ENCODE data around the gene CCSER1.

The CCSER1 gene

DNA sequence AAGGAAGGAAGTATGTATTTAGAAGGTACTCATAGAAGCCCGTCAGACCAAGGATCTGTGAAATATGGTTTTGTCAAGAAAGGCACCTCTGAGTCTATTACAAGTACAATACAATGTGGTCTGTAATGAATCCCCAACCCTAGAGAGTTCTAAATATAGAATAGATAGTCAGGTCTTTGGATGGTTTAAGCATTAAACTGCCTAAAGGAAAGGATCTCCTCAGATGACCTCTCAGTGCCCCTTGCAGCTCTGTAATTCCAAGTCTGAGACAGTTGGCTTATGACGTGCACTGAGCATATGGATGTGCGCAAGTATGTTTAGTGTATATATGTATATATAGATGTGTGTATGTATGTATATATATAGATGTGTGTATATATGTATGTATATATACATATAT lies 62.0 kb downstream of the CCSER1 start:
- ATAC-seq (ENCODE audit: low read depth) = no peak
- no peaks in the 10 kb centered on the region for H3K9me3 Mint-ChIP-seq
- no peak overlapping the region for H3K4me3 Mint-ChIP-seq
- DNase-seq (ENCODE audit: low spot score in 2 of 2) = no peak
- H3K27me3 Mint-ChIP-seq = no peaks in the 10 kb centered on the region
- H3K27ac Mint-ChIP-seq = no peak overlapping the region
- peaks cover 15% of the 10 kb centered on the region for H3K4me1 Mint-ChIP-seq
- H3K36me3 Mint-ChIP-seq = peaks cover 2% of the 10 kb centered on the region

DNA sequence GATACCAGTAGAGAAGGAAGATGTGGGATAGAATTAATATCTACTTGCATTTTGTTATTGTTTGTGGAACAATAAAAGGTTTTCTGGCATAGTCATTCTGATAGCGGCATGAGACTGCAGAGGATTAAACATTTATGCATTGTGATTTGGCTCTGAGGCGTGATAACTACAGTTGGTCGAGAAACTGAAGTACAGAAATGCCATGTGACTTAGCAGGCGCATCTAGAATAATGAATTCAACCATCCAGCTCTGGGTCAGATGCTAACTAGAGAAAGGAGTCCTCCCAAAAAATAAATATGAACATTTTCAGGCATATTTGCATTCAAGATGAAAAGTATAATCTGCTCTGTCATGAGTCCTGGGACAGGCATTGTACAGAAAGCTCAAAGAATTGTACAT lies 62.8 kb downstream of the CCSER1 start:
- no peaks in the 10 kb centered on the region for H3K9me3 Mint-ChIP-seq
- H3K4me1 Mint-ChIP-seq = peaks cover 12% of the 10 kb centered on the region
- DNase-seq (ENCODE audit: low spot score in 2 of 2) (no peak), ATAC-seq (ENCODE audit: low read depth) (no peak)
- no peaks in the 10 kb centered on the region for H3K27me3 Mint-ChIP-seq
- no peak overlapping the region for H3K27ac Mint-ChIP-seq
- no peak overlapping the region for H3K4me3 Mint-ChIP-seq
- peaks cover 2% of the 10 kb centered on the region for H3K36me3 Mint-ChIP-seq

DNA sequence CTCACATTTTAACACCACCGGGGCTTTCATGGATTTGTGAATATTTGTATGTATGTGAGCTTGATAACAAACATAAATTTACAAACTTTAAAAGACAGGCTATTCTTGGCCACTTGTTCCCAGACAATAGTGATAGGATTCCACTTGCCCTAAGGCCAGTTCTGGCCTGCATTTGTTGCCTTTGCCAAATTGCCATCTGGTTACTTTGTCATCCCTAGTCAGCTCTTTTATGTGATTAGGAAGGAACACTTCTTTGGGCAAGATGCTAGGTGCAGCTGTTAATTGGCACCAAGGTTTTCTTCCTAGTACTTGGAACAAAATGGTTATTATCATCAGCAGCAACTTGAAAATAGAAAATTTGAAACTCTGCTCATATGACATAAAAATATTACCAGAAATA lies 63.3 kb downstream of the CCSER1 start:
- ATAC-seq (ENCODE audit: low read depth) (no peak), DNase-seq (ENCODE audit: low spot score in 2 of 2) (no peak)
- Mint-ChIP-seq H3K4me1 (peaks cover 16% of the 10 kb centered on the region), H3K27me3 (no peaks in the 10 kb centered on the region), H3K4me3 (no peak overlapping the region), H3K27ac (no peak overlapping the region), H3K9me3 (no peaks in the 10 kb centered on the region), H3K36me3 (peaks cover 2% of the 10 kb centered on the region)

GRCh38 chr4:90198086-90198847 lies 71.1 kb downstream of the CCSER1 start:
- Mint-ChIP-seq H3K4me1 (peaks cover 11% of the 10 kb centered on the region), H3K36me3 (peaks cover 4% of the 10 kb centered on the region), H3K9me3 (peaks cover 1% of the 10 kb centered on the region), H3K27me3 (no peaks in the 10 kb centered on the region), H3K4me3 (no peak overlapping the region), H3K27ac (no peak overlapping the region)
- DNase-seq (ENCODE audit: low spot score in 2 of 2) = no peak
- ATAC-seq (ENCODE audit: low read depth) = no peak

DNA sequence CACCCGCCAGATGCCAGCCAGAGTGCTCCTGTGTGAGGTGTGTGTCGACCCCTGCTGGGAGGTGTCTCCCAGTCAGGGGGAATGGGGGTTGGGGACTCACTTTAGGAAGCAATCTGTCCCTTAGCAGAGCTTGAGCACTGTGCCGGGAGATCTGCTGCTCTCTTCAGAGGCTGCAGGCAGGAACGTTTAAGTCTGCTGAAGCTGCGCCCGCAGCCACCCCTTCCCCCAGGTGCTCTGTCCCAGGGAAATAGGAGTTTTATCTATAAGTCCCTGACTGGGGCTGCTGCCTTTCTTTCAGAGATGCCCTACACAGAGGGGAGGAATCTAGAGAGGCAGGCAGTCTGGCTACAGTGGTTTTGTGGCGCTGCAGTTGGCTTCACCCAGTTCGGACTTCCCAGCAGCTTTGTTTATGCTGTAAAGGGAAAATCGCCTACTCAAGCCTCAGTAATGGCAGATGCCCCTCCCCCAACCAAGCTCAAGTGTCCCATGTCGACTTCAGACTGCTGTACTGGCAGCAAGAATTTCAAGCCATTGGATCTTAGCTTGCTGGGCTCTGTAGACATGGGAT lies 80.8 kb downstream of the CCSER1 start:
- H3K27ac Mint-ChIP-seq = no peak overlapping the region
- peaks cover 11% of the 10 kb centered on the region for H3K4me1 Mint-ChIP-seq
- H3K36me3 Mint-ChIP-seq = peaks cover 14% of the 10 kb centered on the region

GRCh38 chr4:90209922-90210321 lies 82.7 kb downstream of the CCSER1 start:
- H3K36me3 Mint-ChIP-seq = peaks cover 11% of the 10 kb centered on the region
- ATAC-seq (ENCODE audit: low read depth) (no peak), DNase-seq (ENCODE audit: low spot score in 2 of 2) (no peak)
- H3K9me3 Mint-ChIP-seq = peaks cover 8% of the 10 kb centered on the region
- no peak overlapping the region for H3K4me3 Mint-ChIP-seq
- H3K27ac Mint-ChIP-seq = no peak overlapping the region
- H3K27me3 Mint-ChIP-seq = no peaks in the 10 kb centered on the region
- peaks cover 9% of the 10 kb centered on the region for H3K4me1 Mint-ChIP-seq

More for the DNA sequence above, 80.8 kb downstream of the CCSER1 start:
- Mint-ChIP-seq H3K4me3 (no peak overlapping the region), H3K9me3 (peaks cover 11% of the 10 kb centered on the region), H3K27me3 (no peaks in the 10 kb centered on the region)
- DNase-seq (ENCODE audit: low spot score in 2 of 2) (no peak), ATAC-seq (ENCODE audit: low read depth) (no peak)

GRCh38 chr4:90211174-90211573 lies 84.0 kb downstream of the CCSER1 start:
- no peak overlapping the region for H3K4me3 Mint-ChIP-seq
- peaks cover 4% of the 10 kb centered on the region for H3K36me3 Mint-ChIP-seq
- peaks cover 4% of the 10 kb centered on the region for H3K9me3 Mint-ChIP-seq
- no peaks in the 10 kb centered on the region for H3K27me3 Mint-ChIP-seq
- peaks cover 7% of the 10 kb centered on the region for H3K4me1 Mint-ChIP-seq
- DNase-seq (ENCODE audit: low spot score in 2 of 2) (no peak), ATAC-seq (ENCODE audit: low read depth) (no peak)
- no peak overlapping the region for H3K27ac Mint-ChIP-seq

GRCh38 chr4:90215286-90215685 lies 88.1 kb downstream of the CCSER1 start:
- Mint-ChIP-seq H3K36me3 (no peaks in the 10 kb centered on the region), H3K4me1 (peaks cover 7% of the 10 kb centered on the region), H3K27me3 (no peaks in the 10 kb centered on the region), H3K9me3 (no peaks in the 10 kb centered on the region), H3K4me3 (no peak overlapping the region), H3K27ac (no peak overlapping the region)
- no peak for ATAC-seq (ENCODE audit: low read depth)
- no peak for DNase-seq (ENCODE audit: low spot score in 2 of 2)

- no peak for ATAC-seq (ENCODE audit: low read depth)
- H3K4me3 Mint-ChIP-seq = no peak overlapping the region
These were observed 92.6 kb downstream of the CCSER1 start for GRCh38 chr4:90219822-90220221.

DNA sequence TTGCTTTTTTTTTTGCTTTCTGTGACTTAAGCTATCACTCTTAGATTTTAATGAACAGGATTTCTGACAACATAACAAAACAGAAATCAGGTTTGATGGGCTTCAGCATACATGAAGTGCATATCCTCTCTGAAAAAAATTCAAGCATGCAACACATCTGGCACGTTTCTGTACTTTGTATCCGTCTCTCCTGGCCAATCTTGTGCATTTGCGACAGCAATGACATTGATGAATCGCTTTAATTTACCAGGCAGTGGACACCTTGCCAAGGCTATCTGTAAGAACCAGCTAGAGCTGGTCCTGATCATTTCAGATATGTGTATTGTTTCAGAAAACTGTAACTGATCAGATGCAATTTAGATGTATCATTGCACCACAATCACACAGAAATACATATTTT lies 93.3 kb downstream of the CCSER1 start:
- Mint-ChIP-seq H3K4me3 (no peak overlapping the region), H3K9me3 (no peaks in the 10 kb centered on the region), H3K36me3 (no peaks in the 10 kb centered on the region), H3K4me1 (peaks cover 10% of the 10 kb centered on the region), H3K27ac (no peak overlapping the region), H3K27me3 (no peaks in the 10 kb centered on the region)
- DNase-seq (ENCODE audit: low spot score in 2 of 2) (no peak), ATAC-seq (ENCODE audit: low read depth) (no peak)

More at GRCh38 chr4:90219822-90220221, 92.6 kb downstream of the CCSER1 start:
- no peak overlapping the region for H3K27ac Mint-ChIP-seq
- no peak for DNase-seq (ENCODE audit: low spot score in 2 of 2)
- no peaks in the 10 kb centered on the region for H3K27me3 Mint-ChIP-seq
- no peaks in the 10 kb centered on the region for H3K9me3 Mint-ChIP-seq
- H3K4me1 Mint-ChIP-seq = peaks cover 8% of the 10 kb centered on the region
- no peaks in the 10 kb centered on the region for H3K36me3 Mint-ChIP-seq

GRCh38 chr4:90226734-90227133 lies 99.5 kb downstream of the CCSER1 start:
- Mint-ChIP-seq H3K9me3 (peaks cover 4% of the 10 kb centered on the region), H3K4me3 (no peak overlapping the region), H3K27me3 (no peaks in the 10 kb centered on the region), H3K4me1 (peaks cover 6% of the 10 kb centered on the region), H3K27ac (no peak overlapping the region), H3K36me3 (peaks cover 5% of the 10 kb centered on the region)
- DNase-seq (ENCODE audit: low spot score in 2 of 2) (no peak), ATAC-seq (ENCODE audit: low read depth) (no peak)

GRCh38 chr4:90227177-90227576 lies 100.0 kb downstream of the CCSER1 start:
- H3K9me3 Mint-ChIP-seq = peaks cover 4% of the 10 kb centered on the region
- DNase-seq (ENCODE audit: low spot score in 2 of 2) = no peak
- H3K4me1 Mint-ChIP-seq = peaks cover 6% of the 10 kb centered on the region
- H3K4me3 Mint-ChIP-seq = no peak overlapping the region
- H3K27ac Mint-ChIP-seq = no peak overlapping the region
- peaks cover 5% of the 10 kb centered on the region for H3K36me3 Mint-ChIP-seq
- no peaks in the 10 kb centered on the region for H3K27me3 Mint-ChIP-seq
- ATAC-seq (ENCODE audit: low read depth) = no peak

- ATAC-seq (ENCODE audit: low read depth) (no peak), DNase-seq (ENCODE audit: low spot score in 2 of 2) (no peak)
- Mint-ChIP-seq H3K36me3 (no peaks in the 10 kb centered on the region), H3K4me1 (no peaks in the 10 kb centered on the region), H3K9me3 (no peaks in the 10 kb centered on the region), H3K4me3 (no peak overlapping the region), H3K27me3 (no peaks in the 10 kb centered on the region), H3K27ac (no peak overlapping the region)
These were observed 107.8 kb downstream of the CCSER1 start for GRCh38 chr4:90234916-90235547.

DNA sequence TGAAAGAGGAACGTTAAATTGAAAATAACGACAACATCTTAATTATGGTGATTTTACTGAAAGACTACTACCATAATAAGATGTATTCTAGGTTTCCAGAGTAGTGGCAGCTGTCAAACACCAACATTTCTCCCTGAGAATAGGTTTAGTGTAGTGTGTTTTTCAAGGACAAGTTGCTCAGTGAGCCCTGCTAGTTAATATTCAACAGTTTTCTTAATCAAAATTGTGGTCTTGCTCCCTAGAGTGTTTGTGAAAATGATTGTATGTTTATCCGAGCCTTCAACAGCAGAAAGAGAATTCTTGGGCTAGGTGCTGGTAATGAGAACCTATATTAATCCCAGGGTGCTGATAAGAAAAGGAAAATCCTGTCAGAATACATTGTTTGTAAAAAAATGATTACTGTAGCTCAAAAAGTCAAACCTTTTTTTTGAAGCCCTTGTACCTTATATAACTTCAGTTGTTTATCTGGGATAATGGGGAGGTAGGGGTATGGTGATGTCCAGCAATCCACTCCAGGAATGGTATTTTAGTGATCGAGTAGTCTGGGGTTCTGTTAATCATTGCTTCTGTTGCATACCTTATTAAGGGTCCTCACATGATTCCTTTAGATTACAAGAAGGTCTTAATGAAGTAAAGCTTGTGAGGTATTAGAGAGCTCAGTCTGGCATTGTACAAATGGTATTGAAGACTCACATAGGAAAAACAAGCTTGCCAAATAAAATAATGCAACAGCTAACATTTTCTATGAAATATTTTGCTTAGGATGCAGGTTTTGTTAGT lies 110.7 kb downstream of the CCSER1 start:
- no peak for ATAC-seq (ENCODE audit: low read depth)
- no peak overlapping the region for H3K27ac Mint-ChIP-seq
- no peaks in the 10 kb centered on the region for H3K27me3 Mint-ChIP-seq
- no peak for DNase-seq (ENCODE audit: low spot score in 2 of 2)
- no peaks in the 10 kb centered on the region for H3K36me3 Mint-ChIP-seq
- no peaks in the 10 kb centered on the region for H3K4me1 Mint-ChIP-seq
- no peaks in the 10 kb centered on the region for H3K9me3 Mint-ChIP-seq
- no peak overlapping the region for H3K4me3 Mint-ChIP-seq
